ENCODE data around the gene SLU7. TPM values are rescaled to one million over a fixed set of nuclear protein-coding genes. Genes with fewer than 3 reads are reported as not detected.

SLU7 gene
- total and polyA plus RNA-seq, 2 of the 4 experiments (the other 2 are of a cell fraction), result 15.9 to 34.2 TPM

DNA sequence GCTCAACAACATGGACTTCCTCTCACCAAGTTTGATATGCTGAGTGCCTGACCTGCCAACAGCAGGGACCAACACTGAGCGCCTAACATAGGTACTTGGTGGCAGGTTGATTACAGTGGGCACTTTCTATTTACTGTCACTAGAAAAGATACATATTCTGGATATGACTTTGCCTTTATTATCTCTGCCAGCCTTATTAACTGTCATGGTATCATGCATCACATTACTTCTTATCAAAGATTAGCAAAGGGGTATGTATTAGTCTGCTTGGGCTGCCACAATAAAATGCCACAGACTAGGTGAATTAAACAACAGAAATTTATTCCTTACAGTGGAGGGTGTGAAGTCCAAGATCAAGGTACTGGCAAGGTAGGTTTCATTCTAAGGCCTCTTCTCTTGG lies 34.2 kb downstream of the SLU7 start:
- in situ Hi-C loops (cut with MboI; ENCODE audit: low sequenced_read_pairs), result no loop called here
- ChIA-PET POLR2A (ENCODE audit: unreplicated experiment) (no interaction called here), CTCF (no interaction called here)
- Histone ChIP-seq H3K18ac (ENCODE audit: low read depth, low read length) (no peak overlapping the region), H3K9me3 (ENCODE audit: control insufficient read depth, insufficient read depth, low read length) (peaks cover 4% of the 10 kb centered on the region; the same call in 1 of the 2 replicates), H3K79me1 (ENCODE audit: low read depth in 1 of 2, low read length in 2 of 2) (peaks cover 0 to 5% of the 10 kb centered on the region in 2 experiments; a peak in 1 of 4 replicates), H2BK15ac (ENCODE audit: low read depth, low read length) (no peak overlapping the region), H4K8ac (ENCODE audit: low read depth in 2 of 2, low read length in 2 of 2) (no peak overlapping the region), H3K9ac (ENCODE audit: low read depth, low read length) (no peak overlapping the region), H3K36me3 (ENCODE audit: control insufficient read depth, insufficient read depth, low read length) (no peaks in the 10 kb centered on the region; the same call in 1 of the 2 replicates), H2AFZ (replicated peaks; ENCODE audit: low read length, poor library complexity) (no peak overlapping the region), H3K23ac (ENCODE audit: low read depth, low read length) (no peak overlapping the region), H3K27ac (ENCODE audit: insufficient read depth, low read length) (no peak overlapping the region), H3K4me2 (ENCODE audit: low read depth, low read length) (no peak overlapping the region), H2AK5ac (ENCODE audit: low read depth, low read length) (no peak overlapping the region), H3K4me3 (ENCODE audit: insufficient read depth, low read depth, low read length) (no peak overlapping the region), H3K14ac (replicated peaks; ENCODE audit: low read depth, low read length) (no peak overlapping the region), H2BK20ac (ENCODE audit: low read depth, low read length) (no peak overlapping the region), H3K56ac (ENCODE audit: extremely low read depth, insufficient read depth, low read length) (no peak overlapping the region), H3K9me1 (ENCODE audit: insufficient read depth, low read length) (no peaks in the 10 kb centered on the region), H3K4ac (ENCODE audit: low read depth, low read length) (no peak overlapping the region), H4K91ac (ENCODE audit: insufficient read depth, low read depth, low read length) (no peak overlapping the region), H4K5ac (ENCODE audit: low read depth, low read length) (no peak overlapping the region), H3K4me1 (ENCODE audit: control insufficient read depth, insufficient read depth, low read length) (no peaks in the 10 kb centered on the region), H3K27me3 (ENCODE audit: control insufficient read depth, insufficient read depth, low read length) (no peaks in the 10 kb centered on the region; the same call in 1 of the 2 replicates), H2BK120ac (ENCODE audit: low read depth, low read length) (no peak overlapping the region), H2BK5ac (ENCODE audit: low read depth, low read length, poor library complexity, severe bottlenecking) (no peak overlapping the region), H4K20me1 (ENCODE audit: insufficient read depth, low read length) (no peaks in the 10 kb centered on the region), H2AK9ac (replicated peaks; ENCODE audit: low read depth, low read length, poor library complexity) (no peak overlapping the region)
- no TSS peak for BruUV-seq (replicated peaks)
- dilution Hi-C loops (cut with HindIII; ENCODE audit: low sequenced_read_pairs, unreplicated experiment), result no loop called here
- WGBS, 2 experiments (ENCODE audit: extremely low coverage in 2 of 2, insufficient read length in 1 of 2), result no CpG with 5 or more reads among the region's 1 CpG
- no peak for TF ChIP-seq FOS (IDR thresholded peaks at IDR 0.05; ENCODE audit: low read depth, low read length)
- no peak for TF ChIP-seq RAD21 (IDR thresholded peaks at IDR 0.05; ENCODE audit: low read length)
- TF ChIP-seq MAZ (IDR thresholded peaks at IDR 0.05; ENCODE audit: borderline replicate concordance, low read depth, low read length), result no peak
- no peak for TF ChIP-seq POLR2A (IDR thresholded peaks at IDR 0.05; ENCODE audit: low read depth, low read length)
- no peak for TF ChIP-seq BHLHE40 (IDR thresholded peaks at IDR 0.05; ENCODE audit: low read depth, low read length)
- TF ChIP-seq RCOR1 (IDR thresholded peaks at IDR 0.05; ENCODE audit: insufficient replicate concordance, low read length), result no peak
- TF ChIP-seq, protein P1, sequence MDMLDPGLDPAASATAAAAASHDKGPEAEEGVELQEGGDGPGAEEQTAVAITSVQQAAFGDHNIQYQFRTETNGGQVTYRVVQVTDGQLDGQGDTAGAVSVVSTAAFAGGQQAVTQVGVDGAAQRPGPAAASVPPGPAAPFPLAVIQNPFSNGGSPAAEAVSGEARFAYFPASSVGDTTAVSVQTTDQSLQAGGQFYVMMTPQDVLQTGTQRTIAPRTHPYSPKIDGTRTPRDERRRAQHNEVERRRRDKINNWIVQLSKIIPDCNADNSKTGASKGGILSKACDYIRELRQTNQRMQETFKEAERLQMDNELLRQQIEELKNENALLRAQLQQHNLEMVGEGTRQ (IDR thresholded peaks at IDR 0.05; ENCODE audit: low read depth, low read length), result no peak
- TF ChIP-seq MAFK (IDR thresholded peaks at IDR 0.05; ENCODE audit: low read depth, low read length), result no peak
- TF ChIP-seq RFX5 (IDR thresholded peaks at IDR 0.05; ENCODE audit: low read depth, low read length), result no peak
- no peak for TF ChIP-seq ELK1 (IDR thresholded peaks at IDR 0.05; ENCODE audit: borderline replicate concordance, low read depth, low read length)
- TF ChIP-seq CEBPB (IDR thresholded peaks at IDR 0.05; ENCODE audit: low read depth, low read length), result no peak
- TF ChIP-seq, protein P2, sequence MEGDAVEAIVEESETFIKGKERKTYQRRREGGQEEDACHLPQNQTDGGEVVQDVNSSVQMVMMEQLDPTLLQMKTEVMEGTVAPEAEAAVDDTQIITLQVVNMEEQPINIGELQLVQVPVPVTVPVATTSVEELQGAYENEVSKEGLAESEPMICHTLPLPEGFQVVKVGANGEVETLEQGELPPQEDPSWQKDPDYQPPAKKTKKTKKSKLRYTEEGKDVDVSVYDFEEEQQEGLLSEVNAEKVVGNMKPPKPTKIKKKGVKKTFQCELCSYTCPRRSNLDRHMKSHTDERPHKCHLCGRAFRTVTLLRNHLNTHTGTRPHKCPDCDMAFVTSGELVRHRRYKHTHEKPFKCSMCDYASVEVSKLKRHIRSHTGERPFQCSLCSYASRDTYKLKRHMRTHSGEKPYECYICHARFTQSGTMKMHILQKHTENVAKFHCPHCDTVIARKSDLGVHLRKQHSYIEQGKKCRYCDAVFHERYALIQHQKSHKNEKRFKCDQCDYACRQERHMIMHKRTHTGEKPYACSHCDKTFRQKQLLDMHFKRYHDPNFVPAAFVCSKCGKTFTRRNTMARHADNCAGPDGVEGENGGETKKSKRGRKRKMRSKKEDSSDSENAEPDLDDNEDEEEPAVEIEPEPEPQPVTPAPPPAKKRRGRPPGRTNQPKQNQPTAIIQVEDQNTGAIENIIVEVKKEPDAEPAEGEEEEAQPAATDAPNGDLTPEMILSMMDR (conservative IDR thresholded peaks at IDR 0.05; ENCODE audit: low read depth, low read length), result no peak
- ATAC-seq (ENCODE audit: low read depth) (no peak), DNase-seq (no peak)
- intact Hi-C loops (cut with micrococcal nuclease), result no loop called here

Data from IMR-90 (cell line).